Astrocyte (in vitro differentiated cells and primary cell): Measurements from ENCODE around the gene CEP131. TPM values are rescaled to one million over a fixed set of nuclear protein-coding genes. Genes with fewer than 3 reads are reported as not detected.
"Not testable (repeated sequence)": the region's sequence is repeated elsewhere in the genome, so short reads cannot be mapped to it uniquely, and the experiment has no call there.

Experiments
- DNase-seq: peaks from one replicate; pipeline ENCODE4 v3.0.0-alpha.2; 2010; ENCODE audit warnings: low read depth
- FAIRE-seq: peaks from 2 replicates; lab custom pipeline; 2011; peaks lifted over from hg19 to GRCh38; lab: Jason Lieb, UNC
- H2AFZ ChIP-seq: 2 replicates; pipeline ENCODE4 v1.6.0; 2012; ENCODE audit warnings: low read depth, low read length, inconsistent platforms
- H3K27ac ChIP-seq: 2 replicates; pipeline ENCODE4 v1.5.1; 2011; ENCODE audit warnings: low read depth, low read length, inconsistent platforms
- H3K27me3 ChIP-seq: 2 replicates; pipeline ENCODE4 v1.6.0; 2011; ENCODE audit warnings: low read length, inconsistent platforms; ENCODE audit not compliant: insufficient read depth
- H3K36me3 ChIP-seq: 2 replicates; pipeline ENCODE4 v1.5.1; 2011; ENCODE audit warnings: low read length, inconsistent platforms; ENCODE audit not compliant: insufficient read depth
- H3K4me1 ChIP-seq: 2 replicates; pipeline ENCODE4 v1.5.1; 2011; ENCODE audit warnings: low read length, inconsistent platforms; ENCODE audit not compliant: insufficient read depth
- H3K4me2 ChIP-seq: 2 replicates; pipeline ENCODE4 v1.6.0; 2012; ENCODE audit warnings: low read length, inconsistent platforms
- H3K4me3 ChIP-seq: 2 replicates; pipeline ENCODE4 v1.5.1; 2011; ENCODE audit warnings: low read depth, mild to moderate bottlenecking, low read length, inconsistent platforms; ENCODE audit not compliant: insufficient read depth
- H3K79me2 ChIP-seq: 2 replicates; pipeline ENCODE4 v1.6.0; 2012; ENCODE audit warnings: mild to moderate bottlenecking, low read length, inconsistent platforms; ENCODE audit not compliant: insufficient read depth
- H3K9ac ChIP-seq: 2 replicates; pipeline ENCODE4 v1.6.0; 2012; ENCODE audit warnings: mild to moderate bottlenecking, low read length, inconsistent platforms
- H3K9me3 ChIP-seq: 2 replicates; pipeline ENCODE4 v1.5.1; 2012; ENCODE audit warnings: low read depth, mild to moderate bottlenecking, low read length, inconsistent platforms; ENCODE audit not compliant: insufficient read depth
- H4K20me1 ChIP-seq: 2 replicates; pipeline ENCODE4 v1.6.0; 2012; ENCODE audit warnings: low read length, inconsistent platforms; ENCODE audit not compliant: insufficient read depth
- H3K27ac Mint-ChIP-seq: one replicate; pipeline ENCODE4 v1.8.0; 2021; ENCODE audit warnings: mild to moderate bottlenecking, mixed read lengths; ENCODE audit not compliant: unreplicated experiment
- H3K27me3 Mint-ChIP-seq: one replicate; pipeline ENCODE4 v1.8.0; 2021; ENCODE audit warnings: low read depth, mixed read lengths; ENCODE audit not compliant: unreplicated experiment
- H3K36me3 Mint-ChIP-seq: one replicate; pipeline ENCODE4 v1.8.0; 2021; ENCODE audit warnings: low read depth, mixed read lengths; ENCODE audit not compliant: unreplicated experiment
- H3K4me1 Mint-ChIP-seq: one replicate; pipeline ENCODE4 v1.8.0; 2021; ENCODE audit warnings: low read depth, mixed read lengths; ENCODE audit not compliant: unreplicated experiment
- H3K4me3 Mint-ChIP-seq: one replicate; pipeline ENCODE4 v1.8.0; 2021; ENCODE audit warnings: mild to moderate bottlenecking, moderate library complexity, mixed read lengths; ENCODE audit not compliant: unreplicated experiment
- H3K9me3 Mint-ChIP-seq: one replicate; pipeline ENCODE4 v1.8.0; 2021; ENCODE audit warnings: mild to moderate bottlenecking, mixed read lengths; ENCODE audit not compliant: unreplicated experiment
- CTCF ChIP-seq: IDR thresholded peaks from 2 replicates; pipeline ENCODE4 v1.5.1; 2011; ENCODE audit warnings: low read depth, mild to moderate bottlenecking, inconsistent platforms, low read length, moderate library complexity; ENCODE audit not compliant: insufficient read depth
- EZH2 ChIP-seq: IDR thresholded peaks from 2 replicates; pipeline ENCODE4 v1.6.1; 2012; ENCODE audit warnings: mild to moderate bottlenecking, low read length, inconsistent platforms; ENCODE audit not compliant: insufficient read depth
- total RNA-seq: library from RNA; stranded (reverse); gene quantifications from 2 replicates; pipeline ENCODE4 v1.2.1, GENCODE V29; 2021

CEP131 gene
- total RNA-seq, 1 donor from 2014 or later = 5.8 TPM

GRCh38 chr17:81147701-81148100, 75.1 kb downstream of the CEP131 start:
- Histone ChIP-seq H4K20me1 (no peaks in the 10 kb centered on the region), H3K4me1 (no peaks in the 10 kb centered on the region), H3K9ac (no peak overlapping the region), H3K36me3 (no peaks in the 10 kb centered on the region), H3K9me3 (no peaks in the 10 kb centered on the region), H3K27me3 (no peaks in the 10 kb centered on the region), H2AFZ (no peak overlapping the region), H3K79me2 (no peaks in the 10 kb centered on the region), H3K27ac (no peak overlapping the region), H3K4me2 (no peak overlapping the region), H3K4me3 (no peak overlapping the region)
- peaks cover 2% of the 10 kb centered on the region for H3K4me1 Mint-ChIP-seq
- H3K36me3 Mint-ChIP-seq = peaks cover 2% of the 10 kb centered on the region
- DNase-seq = no peak
- no peak for FAIRE-seq
- H3K27ac Mint-ChIP-seq = no peak overlapping the region
- H3K27me3 Mint-ChIP-seq = peaks cover 24% of the 10 kb centered on the region
- no peak overlapping the region for H3K4me3 Mint-ChIP-seq
- TF ChIP-seq EZH2 (no peak), CTCF (no peak)
- no peaks in the 10 kb centered on the region for H3K9me3 Mint-ChIP-seq

- peaks cover 25% of the 10 kb centered on the region for H3K27me3 Mint-ChIP-seq
- H2AFZ ChIP-seq, DNase-seq, H3K4me2 ChIP-seq, H3K4me1 ChIP-seq, H3K36me3 Mint-ChIP-seq, H3K4me3 Mint-ChIP-seq, H3K27ac Mint-ChIP-seq, H3K79me2 ChIP-seq, H3K9me3 ChIP-seq, H3K27ac ChIP-seq, H3K9ac ChIP-seq, FAIRE-seq, H3K27me3 ChIP-seq, H3K4me3 ChIP-seq, H3K9me3 Mint-ChIP-seq, H4K20me1 ChIP-seq, H3K4me1 Mint-ChIP-seq, H3K36me3 ChIP-seq: not testable (repeated sequence)
These were observed 76.6 kb downstream of the CEP131 start for GRCh38 chr17:81146208-81146607.

GRCh38 chr17:81144423-81144781, 78.4 kb downstream of the CEP131 start:
- H3K36me3 Mint-ChIP-seq = peaks cover 2% of the 10 kb centered on the region
- Histone ChIP-seq H3K27me3 (no peaks in the 10 kb centered on the region), H3K9ac (no peak overlapping the region), H3K4me3 (no peak overlapping the region), H3K79me2 (no peaks in the 10 kb centered on the region), H3K27ac (no peak overlapping the region), H4K20me1 (no peaks in the 10 kb centered on the region), H3K9me3 (no peaks in the 10 kb centered on the region), H2AFZ (no peak overlapping the region), H3K4me1 (no peaks in the 10 kb centered on the region), H3K4me2 (no peak overlapping the region), H3K36me3 (no peaks in the 10 kb centered on the region)
- H3K9me3 Mint-ChIP-seq = no peaks in the 10 kb centered on the region
- no peak for TF ChIP-seq CTCF
- TF ChIP-seq EZH2 = no peak
- FAIRE-seq = no peak
- peaks cover 17% of the 10 kb centered on the region for H3K27me3 Mint-ChIP-seq
- H3K27ac Mint-ChIP-seq = no peak overlapping the region
- H3K4me1 Mint-ChIP-seq = no peaks in the 10 kb centered on the region
- no peak for DNase-seq
- no peak overlapping the region for H3K4me3 Mint-ChIP-seq
